Stimulated activated CD4-positive, alpha-beta T cell treated with anti-CD3 and anti-CD28 coated beads, Interleukin-4, amount 100 ng/mL, for 1 hour (primary cell): ENCODE data around the gene HAO1.
"Not testable (repeated sequence)": the region's sequence is repeated elsewhere in the genome, so short reads cannot be mapped to it uniquely, and the experiment has no call there.

ENCODE experiments used
- DNase-seq: peaks from one replicate; pipeline ENCODE4 v3.0.0-alpha.2; 2020

Gene HAO1

GRCh38 chr20:7850775-7851490 is 89.3 kb downstream of the HAO1 start:
- DNase-seq = no peak

GRCh38 chr20:7849675-7850074 is 90.6 kb downstream of the HAO1 start:
- no peak for DNase-seq

GRCh38 chr20:7848351-7848750 is 91.9 kb downstream of the HAO1 start:
- DNase-seq = no peak

GRCh38 chr20:7843613-7844012 is 96.6 kb downstream of the HAO1 start:
- DNase-seq = no peak

- DNase-seq = no peak
Observed at GRCh38 chr20:7841971-7842310, 98.3 kb downstream of the HAO1 start.

- no peak for DNase-seq
Observed at GRCh38 chr20:7841291-7841970, 98.8 kb downstream of the HAO1 start.

GRCh38 chr20:7836076-7836475 is 104.2 kb downstream of the HAO1 start:
- no peak for DNase-seq

GRCh38 chr20:7834441-7834840 is 105.8 kb downstream of the HAO1 start:
- DNase-seq = not testable (repeated sequence)
